HCT116 (cell line): ENCODE results near the gene GPR107.

Experiments used
- CBX3 ChIP-seq: IDR thresholded peaks from 2 replicates; pipeline ENCODE4 v1.6.1; 2012; ENCODE audit warnings: low read depth
- CTCF ChIP-seq, 3 experiments: fragments of 200-600 bp in 1 of 3; sonication (generic) in 1 of 3; IDR thresholded peaks in 2 of 3; conservative IDR thresholded peaks in 1 of 3; 2 replicates each; pipeline ENCODE4 v1.5.1; 2012 to 2017; ENCODE audit warnings: low read depth in 2 of 3, low read length in 2 of 3, antibody characterized with exemption in 1 of 3, borderline replicate concordance in 1 of 3, control low read depth in 1 of 3, mild to moderate bottlenecking in 1 of 3, mixed read lengths in 1 of 3, mixed run types in 1 of 3, moderate library complexity in 1 of 3; ENCODE audit not compliant: insufficient read depth in 1 of 3
- EZH2 ChIP-seq: fragments of 200-600 bp; sonication (generic); IDR thresholded peaks from 2 replicates; pipeline ENCODE4 v1.6.1; 2017; ENCODE audit warnings: antibody characterized with exemption, mixed run types
- POLR2A ChIP-seq: IDR thresholded peaks from 2 replicates; pipeline ENCODE4 v1.7.0; 2011; ENCODE audit warnings: borderline replicate concordance; ENCODE audit not compliant: insufficient read depth, insufficient read length; ENCODE audit errors: extremely low read depth
- POLR2AphosphoS5 ChIP-seq: IDR thresholded peaks from 2 replicates; pipeline ENCODE4 v1.6.1; 2011; ENCODE audit warnings: mild to moderate bottlenecking, low read depth, low read length, moderate library complexity
- SP1 ChIP-seq: IDR thresholded peaks from 2 replicates; pipeline ENCODE4 v1.6.1; 2012; ENCODE audit warnings: low read depth
- TCF7L2 ChIP-seq: IDR thresholded peaks from 2 replicates; pipeline ENCODE4 v1.7.0; 2011; ENCODE audit warnings: borderline replicate concordance, inconsistent platforms; ENCODE audit not compliant: insufficient read depth, insufficient read length; ENCODE audit errors: extremely low read depth

GRCh38 chr9:130034570-130034969, 19.1 kb upstream of the GPR107 start:
- TF ChIP-seq CTCF (IDR thresholded peaks at IDR 0.05 in 2 of 3, conservative IDR thresholded peaks at IDR 0.05 in 1 of 3; ENCODE audit: borderline replicate concordance in 1 of 3, insufficient read depth in 1 of 3, low read depth in 2 of 3, low read length in 2 of 3) (no peak), TCF7L2 (no peak), POLR2A (no peak), EZH2 (no peak), CBX3 (no peak), POLR2AphosphoS5 (no peak), SP1 (no peak)
